Measurements from ENCODE around the gene VANGL1.

DNA sequence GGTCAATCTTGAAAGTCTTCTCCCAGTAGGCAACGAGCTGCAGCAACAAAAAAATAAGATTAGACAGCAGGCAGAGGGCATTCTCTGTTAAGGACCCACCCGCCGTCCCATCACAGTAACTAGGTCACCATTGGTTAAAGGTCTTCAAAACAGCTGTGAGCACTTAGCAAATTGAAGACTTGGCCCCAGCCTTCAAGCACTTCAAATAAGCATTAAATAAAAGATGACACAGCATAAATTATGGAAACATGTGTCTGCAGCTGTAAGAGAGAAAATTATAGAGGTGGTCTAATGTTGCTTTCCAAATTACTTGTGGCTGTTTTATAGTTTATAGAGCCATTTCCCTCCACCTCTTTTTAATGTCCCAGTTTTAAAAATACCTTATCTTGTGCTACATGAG, 61.2 kb downstream of the VANGL1 start:
- TF ChIP-seq, protein P1, sequence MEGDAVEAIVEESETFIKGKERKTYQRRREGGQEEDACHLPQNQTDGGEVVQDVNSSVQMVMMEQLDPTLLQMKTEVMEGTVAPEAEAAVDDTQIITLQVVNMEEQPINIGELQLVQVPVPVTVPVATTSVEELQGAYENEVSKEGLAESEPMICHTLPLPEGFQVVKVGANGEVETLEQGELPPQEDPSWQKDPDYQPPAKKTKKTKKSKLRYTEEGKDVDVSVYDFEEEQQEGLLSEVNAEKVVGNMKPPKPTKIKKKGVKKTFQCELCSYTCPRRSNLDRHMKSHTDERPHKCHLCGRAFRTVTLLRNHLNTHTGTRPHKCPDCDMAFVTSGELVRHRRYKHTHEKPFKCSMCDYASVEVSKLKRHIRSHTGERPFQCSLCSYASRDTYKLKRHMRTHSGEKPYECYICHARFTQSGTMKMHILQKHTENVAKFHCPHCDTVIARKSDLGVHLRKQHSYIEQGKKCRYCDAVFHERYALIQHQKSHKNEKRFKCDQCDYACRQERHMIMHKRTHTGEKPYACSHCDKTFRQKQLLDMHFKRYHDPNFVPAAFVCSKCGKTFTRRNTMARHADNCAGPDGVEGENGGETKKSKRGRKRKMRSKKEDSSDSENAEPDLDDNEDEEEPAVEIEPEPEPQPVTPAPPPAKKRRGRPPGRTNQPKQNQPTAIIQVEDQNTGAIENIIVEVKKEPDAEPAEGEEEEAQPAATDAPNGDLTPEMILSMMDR (IDR thresholded peaks at IDR 0.05): no peak
- TF ChIP-seq POLR2AphosphoS5 (IDR thresholded peaks at IDR 0.05; ENCODE audit: insufficient read depth in 1 of 2, low read depth in 1 of 2): no peak

Measured in vagina (tissue), 2 donors.